CD14-positive monocyte (primary cell): ENCODE measurements around the gene PLEKHM2. TPM values are rescaled to one million over a fixed set of nuclear protein-coding genes. Genes with fewer than 3 reads are reported as not detected.

Experiments used
- DNase-seq, 3 donors: peaks; one replicate each; pipeline ENCODE4 v3.0.0-alpha.2; 2011 to 2022
- H2AFZ ChIP-seq: 2 replicates; pipeline ENCODE4 v1.6.0; 2012; ENCODE audit warnings: mild to moderate bottlenecking, low read depth, low read length, inconsistent platforms; ENCODE audit not compliant: insufficient read depth, poor library complexity, severe bottlenecking
- H3K27ac ChIP-seq, 2 donors: 1 replicate in 1 of 2; 2 replicates in 1 of 2; pipeline ENCODE4 v1.5.1; 2012 to 2013; ENCODE audit warnings: low read length in 2 of 2, control low read depth in 1 of 2, inconsistent platforms in 1 of 2, low read depth in 1 of 2, mild to moderate bottlenecking in 1 of 2
- H3K27me3 ChIP-seq, 2 donors: one replicate each; pipeline versions ENCODE4 v1.6.0 to v1.6.1; 2011 to 2013; ENCODE audit warnings: low read length in 2 of 2; ENCODE audit not compliant: control insufficient read depth in 2 of 2, insufficient read depth in 2 of 2
- H3K36me3 ChIP-seq, 2 donors: replicated peaks in 1 of 2; 1 replicate in 1 of 2; 2 replicates in 1 of 2; pipeline versions ENCODE4 v1.5.1 to v1.6.1; 2012 to 2013; ENCODE audit warnings: low read length in 2 of 2, control low read depth in 1 of 2, inconsistent platforms in 1 of 2, mild to moderate bottlenecking in 1 of 2; ENCODE audit not compliant: insufficient read depth in 2 of 2, control insufficient read depth in 1 of 2
- H3K4me1 ChIP-seq, 2 donors: 1 replicate in 1 of 2; 2 replicates in 1 of 2; pipeline versions ENCODE4 v1.5.1 to v1.6.1; 2012 to 2013; ENCODE audit warnings: low read length in 2 of 2, control low read depth in 1 of 2, inconsistent platforms in 1 of 2, mild to moderate bottlenecking in 1 of 2, moderate library complexity in 1 of 2; ENCODE audit not compliant: insufficient read depth in 2 of 2, control insufficient read depth in 1 of 2
- H3K4me2 ChIP-seq: replicated peaks from 2 replicates; pipeline ENCODE3; 2012; ENCODE audit warnings: low read length, moderate library complexity, mild to moderate bottlenecking; ENCODE audit not compliant: poor library complexity, severe bottlenecking; ENCODE audit errors: extremely low read depth
- H3K4me3 ChIP-seq, 3 experiments: fragments of 200-600 bp in 1 of 3; sonication (generic) in 1 of 3; replicated peaks in 1 of 3; 1 replicate in 2 of 3; 2 replicates in 1 of 3; pipeline ENCODE4 v1.5.1; 2011 to 2013; ENCODE audit warnings: low read length in 3 of 3, mild to moderate bottlenecking in 3 of 3, control low read depth in 2 of 3, low read depth in 2 of 3, inconsistent platforms in 1 of 3, moderate library complexity in 1 of 3
- H3K79me2 ChIP-seq: 2 replicates; pipeline ENCODE4 v1.6.0; 2012; ENCODE audit warnings: mild to moderate bottlenecking, control low read depth, inconsistent platforms, low read length, moderate library complexity; ENCODE audit not compliant: insufficient read depth
- H3K9ac ChIP-seq: 2 replicates; pipeline ENCODE4 v1.6.0; 2017; ENCODE audit warnings: low read length, mild to moderate bottlenecking; ENCODE audit not compliant: insufficient read depth, poor library complexity, severe bottlenecking
- H3K9me3 ChIP-seq, 2 donors: replicated peaks in 1 of 2; 1 replicate in 1 of 2; 2 replicates in 1 of 2; pipeline versions ENCODE4 v1.5.1 to v1.6.1; 2012 to 2013; ENCODE audit warnings: low read length in 2 of 2, control low read depth in 1 of 2; ENCODE audit not compliant: control insufficient read depth in 1 of 2, insufficient read depth in 1 of 2
- H4K20me1 ChIP-seq: 2 replicates; pipeline ENCODE4 v1.6.0; 2012; ENCODE audit warnings: mild to moderate bottlenecking, low read length, control low read depth, moderate library complexity; ENCODE audit not compliant: insufficient read depth
- H3K27ac Mint-ChIP-seq, 7 donors: one replicate each; pipeline ENCODE4 v1.8.0; 2020; ENCODE audit warnings: mild to moderate bottlenecking in 7 of 7, mixed read lengths in 7 of 7, moderate library complexity in 6 of 7, inconsistent platforms in 2 of 7
- H3K27me3 Mint-ChIP-seq, 3 donors: one replicate each; pipeline ENCODE4 v1.8.0; 2021 to 2022; ENCODE audit warnings: low read depth in 3 of 3, mild to moderate bottlenecking in 3 of 3, mixed read lengths in 3 of 3, moderate library complexity in 3 of 3, inconsistent platforms in 1 of 3
- H3K36me3 Mint-ChIP-seq, 2 donors: one replicate each; pipeline ENCODE4 v1.8.0; 2020; ENCODE audit warnings: mixed read lengths in 2 of 2, inconsistent platforms in 1 of 2, mild to moderate bottlenecking in 1 of 2
- H3K4me1 Mint-ChIP-seq: one replicate; pipeline ENCODE4 v1.8.0; 2020; ENCODE audit warnings: mild to moderate bottlenecking, mixed read lengths
- H3K4me3 Mint-ChIP-seq, 2 donors: one replicate each; pipeline ENCODE4 v1.8.0; 2020; ENCODE audit warnings: mild to moderate bottlenecking in 2 of 2, mixed read lengths in 2 of 2, moderate library complexity in 1 of 2
- H3K9me3 Mint-ChIP-seq, 7 donors: one replicate each; pipeline ENCODE4 v1.8.0; 2020 to 2022; ENCODE audit warnings: mixed read lengths in 7 of 7, mild to moderate bottlenecking in 6 of 7, moderate library complexity in 6 of 7, inconsistent platforms in 2 of 7
- WGBS: methylation state at CpG from one replicate; pipeline ENCODE4 v1.1.5; 2013; ENCODE audit warnings: missing lambda C conversion rate; ENCODE audit not compliant: insufficient coverage; 5-methylcytosine and 5-hydroxymethylcytosine counted together
- intact Hi-C, 2 donors: fragments of 100-400 bp; cut with micrococcal nuclease; formaldehyde crosslinking; loops; one replicate each; pipeline versions ENCODE4 v1.15.0 to v1.15.1; 2023
- polyA plus RNA-seq, 3 donors: library from polyadenylated mRNA; depleted of rRNA in 1 of 3; unstranded in 2 of 3; stranded (reverse) in 1 of 3; fragments of 300-500 nt in 2 of 3; fragments of >200 nt in 1 of 3; fragmentation: Illumina TruSeq in 2 of 3; gene quantifications; 1 replicate in 2 of 3; 2 replicates in 1 of 3; pipeline ENCODE4 v1.2.3, GENCODE V29; 2012 to 2021
- TF ChIP-seq, protein P1 (sequence below): fragments of 200-600 bp; IDR thresholded peaks from one replicate; pipeline ENCODE4 v1.8.0; 2022; ENCODE audit warnings: antibody characterized with exemption, mild to moderate bottlenecking

PLEKHM2 gene
- polyA plus RNA-seq, 3 donors, result 4.0 to 79.3 (median 5.8) TPM

GRCh38 chr1:15768388-15768787 lies 84.3 kb downstream of the PLEKHM2 start:
- Histone ChIP-seq H3K9ac (no peak overlapping the region), H3K4me2 (no peak overlapping the region), H3K27ac (no peak overlapping the region), H4K20me1 (no peaks in the 10 kb centered on the region), H2AFZ (no peak overlapping the region), H3K9me3 (no peaks in the 10 kb centered on the region), H3K4me1 (no peaks in the 10 kb centered on the region), H3K79me2 (no peaks in the 10 kb centered on the region), H3K4me3 (no peak overlapping the region), H3K36me3 (no peaks in the 10 kb centered on the region), H3K27me3 (no peaks in the 10 kb centered on the region)
- intact Hi-C loops, result no loop called here
- Mint-ChIP-seq H3K4me3 (no peak overlapping the region), H3K36me3 (no peaks in the 10 kb centered on the region), H3K4me1 (no peaks in the 10 kb centered on the region), H3K27ac (no peak overlapping the region), H3K27me3 (peaks cover 6 to 25% (median 15%) of the 10 kb centered on the region in 3 donors), H3K9me3 (no peaks in the 10 kb centered on the region)
- TF ChIP-seq, protein P1, sequence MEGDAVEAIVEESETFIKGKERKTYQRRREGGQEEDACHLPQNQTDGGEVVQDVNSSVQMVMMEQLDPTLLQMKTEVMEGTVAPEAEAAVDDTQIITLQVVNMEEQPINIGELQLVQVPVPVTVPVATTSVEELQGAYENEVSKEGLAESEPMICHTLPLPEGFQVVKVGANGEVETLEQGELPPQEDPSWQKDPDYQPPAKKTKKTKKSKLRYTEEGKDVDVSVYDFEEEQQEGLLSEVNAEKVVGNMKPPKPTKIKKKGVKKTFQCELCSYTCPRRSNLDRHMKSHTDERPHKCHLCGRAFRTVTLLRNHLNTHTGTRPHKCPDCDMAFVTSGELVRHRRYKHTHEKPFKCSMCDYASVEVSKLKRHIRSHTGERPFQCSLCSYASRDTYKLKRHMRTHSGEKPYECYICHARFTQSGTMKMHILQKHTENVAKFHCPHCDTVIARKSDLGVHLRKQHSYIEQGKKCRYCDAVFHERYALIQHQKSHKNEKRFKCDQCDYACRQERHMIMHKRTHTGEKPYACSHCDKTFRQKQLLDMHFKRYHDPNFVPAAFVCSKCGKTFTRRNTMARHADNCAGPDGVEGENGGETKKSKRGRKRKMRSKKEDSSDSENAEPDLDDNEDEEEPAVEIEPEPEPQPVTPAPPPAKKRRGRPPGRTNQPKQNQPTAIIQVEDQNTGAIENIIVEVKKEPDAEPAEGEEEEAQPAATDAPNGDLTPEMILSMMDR, result no peak
- WGBS, result 91% methylated on average over 4 of the region's 7 CpGs
- DNase-seq, result no peak

DNA sequence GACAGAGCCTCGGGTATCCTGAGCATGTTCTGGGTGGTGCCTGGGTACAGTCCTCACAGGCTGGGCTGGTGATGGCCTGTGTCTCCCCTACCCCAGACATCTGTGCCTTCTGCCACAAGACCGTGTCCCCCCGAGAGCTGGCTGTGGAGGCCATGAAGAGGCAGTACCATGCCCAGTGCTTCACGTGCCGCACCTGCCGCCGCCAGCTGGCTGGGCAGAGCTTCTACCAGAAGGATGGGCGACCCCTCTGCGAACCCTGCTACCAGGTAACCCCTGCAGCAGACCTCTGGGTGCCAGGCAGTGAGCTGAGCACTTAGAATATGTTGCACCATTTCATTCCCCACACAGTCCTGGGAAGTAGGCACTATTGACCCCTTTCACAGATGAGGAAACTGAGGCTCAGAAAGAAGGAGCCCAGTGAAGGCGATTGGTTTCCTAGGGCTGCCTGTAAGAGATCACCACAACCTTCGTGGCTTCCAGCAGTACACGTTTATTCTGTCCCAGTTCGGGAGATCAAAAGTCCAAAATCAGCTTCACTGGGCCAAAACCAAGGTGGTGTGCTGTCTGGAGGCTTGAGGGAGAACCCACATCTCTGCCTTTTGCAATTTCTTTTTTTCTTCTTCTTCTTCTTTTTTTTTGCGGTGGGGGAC lies 86.3 kb downstream of the PLEKHM2 start:
- no peaks in the 10 kb centered on the region for H3K36me3 ChIP-seq
- no peaks in the 10 kb centered on the region for H3K27me3 ChIP-seq
- no peak overlapping the region for H3K27ac Mint-ChIP-seq
- H3K9ac ChIP-seq, result no peak overlapping the region
- H3K27me3 Mint-ChIP-seq, result peaks cover 7 to 14% (median 12%) of the 10 kb centered on the region in 3 donors
- TF ChIP-seq, protein P1, result no peak
- H3K9me3 Mint-ChIP-seq, result peaks cover 0 to 2% (median 0%) of the 10 kb centered on the region in 7 donors
- no peak overlapping the region for H2AFZ ChIP-seq
- no peaks in the 10 kb centered on the region for H3K79me2 ChIP-seq
- no peak overlapping the region for H3K4me3 ChIP-seq
- DNase-seq, result no peak
- H3K4me3 Mint-ChIP-seq, result no peak overlapping the region
- no peaks in the 10 kb centered on the region for H3K4me1 Mint-ChIP-seq
- H3K4me2 ChIP-seq, result no peak overlapping the region
- no peaks in the 10 kb centered on the region for H3K9me3 ChIP-seq
- no peaks in the 10 kb centered on the region for H3K4me1 ChIP-seq
- intact Hi-C loops, result no loop called here
- no peak overlapping the region for H3K27ac ChIP-seq
- 96% methylated on average over 10 of the region's 14 CpGs for WGBS
- H3K36me3 Mint-ChIP-seq, result no peaks in the 10 kb centered on the region
- no peaks in the 10 kb centered on the region for H4K20me1 ChIP-seq
